ENCODE results near the gene MAB21L4.

MAB21L4 gene

DNA sequence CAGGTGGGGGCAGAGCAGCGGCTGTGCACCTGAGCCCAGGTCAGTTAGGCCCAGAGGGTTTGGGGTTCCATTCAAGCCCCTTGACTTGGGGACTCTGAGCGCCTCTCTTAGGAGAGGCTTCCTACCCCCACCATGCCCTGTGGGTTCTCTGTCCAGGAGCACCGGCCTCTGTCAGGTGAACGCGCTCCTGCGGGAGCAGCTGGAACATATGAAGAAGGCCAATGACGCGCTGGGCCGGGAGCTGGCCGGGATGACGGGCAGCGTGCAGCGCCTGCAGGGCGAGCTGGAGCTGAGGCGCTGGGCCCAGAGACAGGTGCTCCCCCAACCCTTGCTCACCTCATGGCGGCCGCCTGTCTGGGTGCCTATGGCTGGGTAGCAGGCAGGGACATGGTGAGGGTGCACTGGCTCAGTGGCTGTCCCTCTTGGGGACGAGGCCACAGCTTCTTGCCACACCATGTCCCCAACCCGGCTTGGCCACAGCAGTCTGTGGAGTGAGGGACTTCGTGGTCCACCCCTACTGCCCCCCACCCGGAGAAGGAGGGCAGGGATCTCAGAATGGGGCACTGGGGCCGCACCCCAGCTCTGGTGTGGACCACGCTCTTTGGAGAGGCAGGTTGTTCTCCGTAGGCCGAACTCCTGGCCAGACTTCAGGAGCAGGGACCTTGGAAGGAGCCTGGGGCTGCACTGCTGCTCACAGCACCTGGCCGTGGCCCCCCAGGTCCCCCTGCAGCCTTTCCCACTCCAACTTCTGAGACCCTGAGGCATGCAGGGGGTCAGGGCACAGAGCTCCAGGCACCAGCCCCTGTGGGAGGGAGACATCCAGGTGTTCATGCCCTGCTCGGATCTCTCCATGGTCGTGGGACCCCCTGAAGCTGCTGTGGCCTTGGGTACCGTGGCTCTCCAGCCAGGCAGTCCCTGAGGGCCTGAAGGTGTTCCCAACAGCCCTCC lies 29.9 kb upstream of the MAB21L4 start:
- POLR2A ChIA-PET, result no interaction called here
- no peak for TF ChIP-seq CTCF (IDR thresholded peaks at IDR 0.05; ENCODE audit: control extremely low read depth, extremely low read depth, low read depth, missing control alignments)
- DNase-seq (ENCODE audit: extremely low spot score), result no peak
- CTCF ChIA-PET, result interaction anchor here (1.2 kb wide), 1 partner anchor 29 kb away, joined by 3 read pairs; the partner anchor contains the start of gene MAB21L4

- TF ChIP-seq CTCF (IDR thresholded peaks at IDR 0.05; ENCODE audit: control extremely low read depth, extremely low read depth, low read depth, missing control alignments), result no peak
- CTCF ChIA-PET, result no interaction called here
- DNase-seq (ENCODE audit: extremely low spot score), result no peak
- POLR2A ChIA-PET, result no interaction called here
Measured at GRCh38 chr2:240925191-240925567, 29.2 kb upstream of the MAB21L4 start.

GRCh38 chr2:240922982-240923537 lies 27.1 kb upstream of the MAB21L4 start:
- ChIA-PET POLR2A (no interaction called here), CTCF (no interaction called here)

GRCh38 chr2:240922245-240922981 lies 26.5 kb upstream of the MAB21L4 start:
- DNase-seq (ENCODE audit: extremely low spot score), result no peak
- CTCF ChIA-PET, result interaction anchor here (0.8 kb wide), 1 partner anchor 8 kb away, joined by 4 read pairs; no protein-coding TSS in a partner anchor
- TF ChIP-seq CTCF (IDR thresholded peaks at IDR 0.05; ENCODE audit: control extremely low read depth, extremely low read depth, low read depth, missing control alignments), result no peak
- POLR2A ChIA-PET, result no interaction called here

More at GRCh38 chr2:240922982-240923537, 27.1 kb upstream of the MAB21L4 start:
- TF ChIP-seq CTCF (IDR thresholded peaks at IDR 0.05; ENCODE audit: control extremely low read depth, extremely low read depth, low read depth, missing control alignments), result no peak
- DNase-seq (ENCODE audit: extremely low spot score), result no peak

DNA sequence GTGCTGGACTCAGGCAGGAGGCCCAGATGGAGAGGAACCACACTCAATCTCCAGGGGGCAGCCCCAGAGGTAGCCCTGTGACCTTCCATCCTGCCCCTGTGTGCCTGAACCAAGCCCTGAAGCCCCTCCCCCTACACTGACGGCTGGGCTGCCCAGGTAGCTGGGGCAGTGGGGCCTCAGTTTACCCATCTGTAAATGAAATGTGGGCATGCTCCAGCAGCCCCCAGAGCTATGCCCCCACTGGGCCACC lies 26.0 kb upstream of the MAB21L4 start:
- no peak for DNase-seq (ENCODE audit: extremely low spot score)
- CTCF ChIA-PET, result interaction anchor here (0.8 to 1.0 kb wide), 2 partner anchors 8 to 10 kb away, joined by 3 to 4 read pairs; no protein-coding TSS in a partner anchor
- POLR2A ChIA-PET, result no interaction called here
- no peak for TF ChIP-seq CTCF (IDR thresholded peaks at IDR 0.05; ENCODE audit: control extremely low read depth, extremely low read depth, low read depth, missing control alignments)

DNA sequence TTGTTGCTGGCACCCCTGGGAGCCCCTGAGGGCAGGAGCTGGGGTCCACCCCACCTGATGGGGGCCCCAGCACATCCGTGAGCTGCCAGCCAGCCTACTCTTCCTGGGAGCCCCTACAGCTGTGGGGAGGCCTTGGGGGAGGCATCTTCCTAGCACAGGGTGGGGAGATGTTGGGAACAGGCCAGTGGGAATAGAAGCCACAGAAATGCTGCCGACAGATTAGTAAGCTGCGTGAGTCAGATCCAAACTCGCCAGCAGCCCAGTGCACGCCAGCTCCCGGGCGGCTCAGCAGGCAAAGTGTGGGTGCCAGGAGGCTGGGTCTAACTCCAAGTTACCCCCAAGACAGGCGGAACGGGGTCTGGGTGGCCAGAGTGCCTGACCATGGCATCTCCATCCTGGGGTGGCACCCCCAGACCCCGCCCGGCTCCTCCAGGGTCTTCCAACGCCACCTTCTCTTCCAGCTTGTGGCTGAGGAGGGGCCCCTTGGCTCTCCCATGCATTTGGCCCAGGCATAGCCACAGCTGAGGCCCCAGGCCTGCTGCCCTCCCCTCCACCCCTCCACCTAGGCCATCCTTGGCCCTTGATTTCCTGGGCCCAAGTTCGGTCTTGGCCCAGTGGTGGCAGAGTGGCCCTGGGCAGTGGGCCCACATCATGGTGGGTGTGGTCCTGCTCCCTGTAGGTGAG lies 25.5 kb upstream of the MAB21L4 start:
- no peak for TF ChIP-seq CTCF (IDR thresholded peaks at IDR 0.05; ENCODE audit: control extremely low read depth, extremely low read depth, low read depth, missing control alignments)
- ChIA-PET POLR2A (no interaction called here), CTCF (interaction anchor here (1.0 kb wide), 1 partner anchor 9 kb away, joined by 3 read pairs; no protein-coding TSS in a partner anchor)
- DNase-seq (ENCODE audit: extremely low spot score), result no peak

Measured in GM10248 (cell line).